ENCODE measurements around the gene PIPOX. TPM values are rescaled to one million over a fixed set of nuclear protein-coding genes. Genes with fewer than 3 reads are reported as not detected.

PIPOX gene
- total RNA-seq, 1 donor from 2014 or later = 1.5 TPM

GRCh38 chr17:29073045-29073444 lies 30.1 kb downstream of the PIPOX start:
- DNase-seq (ENCODE audit: low spot score) = no peak
- no peak overlapping the region for H3K27ac Mint-ChIP-seq (ENCODE audit: unreplicated experiment)
- H3K36me3 Mint-ChIP-seq (ENCODE audit: low read depth) = peaks cover 3% of the 10 kb centered on the region
- no peaks in the 10 kb centered on the region for H3K9me3 Mint-ChIP-seq (ENCODE audit: low read depth)
- H3K4me1 Mint-ChIP-seq (ENCODE audit: low read depth) = no peaks in the 10 kb centered on the region
- TF ChIP-seq CTCF (IDR thresholded peaks at IDR 0.05) = no peak
- H3K4me3 Mint-ChIP-seq (ENCODE audit: unreplicated experiment) = no peak overlapping the region
- no peaks in the 10 kb centered on the region for H3K27me3 Mint-ChIP-seq (ENCODE audit: low read depth)

GRCh38 chr17:29073520-29073919 lies 30.6 kb downstream of the PIPOX start:
- no peak overlapping the region for H3K27ac Mint-ChIP-seq (ENCODE audit: unreplicated experiment)
- no peaks in the 10 kb centered on the region for H3K27me3 Mint-ChIP-seq (ENCODE audit: low read depth)
- H3K36me3 Mint-ChIP-seq (ENCODE audit: low read depth) = peaks cover 4% of the 10 kb centered on the region
- H3K9me3 Mint-ChIP-seq (ENCODE audit: low read depth) = no peaks in the 10 kb centered on the region
- no peak overlapping the region for H3K4me3 Mint-ChIP-seq (ENCODE audit: unreplicated experiment)
- TF ChIP-seq CTCF (IDR thresholded peaks at IDR 0.05) = no peak
- peaks cover 4% of the 10 kb centered on the region for H3K4me1 Mint-ChIP-seq (ENCODE audit: low read depth)
- no peak for DNase-seq (ENCODE audit: low spot score)

DNA sequence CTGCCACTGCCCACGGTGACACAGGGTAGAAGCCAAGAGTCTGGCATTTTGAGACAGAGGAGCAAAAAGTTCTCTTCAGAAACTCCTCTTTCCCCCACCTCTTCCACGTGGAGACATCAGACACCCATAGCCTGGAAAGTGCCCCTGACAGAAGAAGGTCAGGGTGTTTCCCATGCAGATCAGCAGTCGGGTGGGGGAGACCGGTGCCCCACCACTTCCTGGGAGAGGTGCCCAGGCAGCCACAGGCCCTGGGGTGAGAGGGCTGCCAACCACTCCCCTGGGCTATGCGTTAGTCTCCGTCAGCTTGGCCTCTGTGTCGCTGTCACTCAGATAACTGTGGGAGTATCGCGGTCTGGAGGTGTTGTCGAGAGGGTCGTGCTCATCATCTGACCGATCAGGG lies 31.5 kb downstream of the PIPOX start:
- no peak overlapping the region for H3K4me3 Mint-ChIP-seq (ENCODE audit: unreplicated experiment)
- DNase-seq (ENCODE audit: low spot score) = no peak
- peaks cover 5% of the 10 kb centered on the region for H3K36me3 Mint-ChIP-seq (ENCODE audit: low read depth)
- no peak for TF ChIP-seq CTCF (IDR thresholded peaks at IDR 0.05)
- H3K27ac Mint-ChIP-seq (ENCODE audit: unreplicated experiment) = no peak overlapping the region
- H3K9me3 Mint-ChIP-seq (ENCODE audit: low read depth) = no peaks in the 10 kb centered on the region
- H3K27me3 Mint-ChIP-seq (ENCODE audit: low read depth) = no peaks in the 10 kb centered on the region
- H3K4me1 Mint-ChIP-seq (ENCODE audit: low read depth) = peaks cover 9% of the 10 kb centered on the region

DNA sequence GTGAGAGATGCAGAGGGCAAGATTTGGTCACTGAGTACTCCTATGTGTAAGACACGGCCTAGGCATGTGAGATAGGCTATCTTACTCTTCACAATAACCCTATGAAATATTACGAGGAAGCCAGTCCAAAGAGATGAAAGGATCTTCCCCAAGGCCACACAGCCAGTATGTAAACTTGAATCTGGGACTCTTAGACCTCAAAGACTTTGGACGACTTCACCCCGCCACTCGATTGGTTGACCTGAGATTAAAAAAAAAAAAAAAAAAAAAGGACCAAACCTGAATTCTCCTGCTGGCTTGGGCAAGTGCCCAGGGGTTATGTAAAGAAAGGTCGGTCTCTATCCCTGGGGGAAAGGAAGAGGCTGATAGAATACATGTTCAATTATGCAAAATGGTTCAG lies 33.1 kb downstream of the PIPOX start:
- Mint-ChIP-seq H3K36me3 (ENCODE audit: low read depth) (peaks cover 12% of the 10 kb centered on the region), H3K27me3 (ENCODE audit: low read depth) (no peaks in the 10 kb centered on the region), H3K4me3 (ENCODE audit: unreplicated experiment) (no peak overlapping the region), H3K9me3 (ENCODE audit: low read depth) (no peaks in the 10 kb centered on the region), H3K27ac (ENCODE audit: unreplicated experiment) (no peak overlapping the region), H3K4me1 (ENCODE audit: low read depth) (peaks cover 9% of the 10 kb centered on the region)
- no peak for TF ChIP-seq CTCF (IDR thresholded peaks at IDR 0.05)
- no peak for DNase-seq (ENCODE audit: low spot score)

GRCh38 chr17:29076722-29077121 lies 33.8 kb downstream of the PIPOX start:
- no peaks in the 10 kb centered on the region for H3K27me3 Mint-ChIP-seq (ENCODE audit: low read depth)

More at GRCh38 chr17:29076722-29077121, 33.8 kb downstream of the PIPOX start:
- DNase-seq (ENCODE audit: low spot score) = no peak
- H3K36me3 Mint-ChIP-seq (ENCODE audit: low read depth) = peaks cover 17% of the 10 kb centered on the region
- H3K4me1 Mint-ChIP-seq (ENCODE audit: low read depth) = peaks cover 9% of the 10 kb centered on the region
- no peak for TF ChIP-seq CTCF (IDR thresholded peaks at IDR 0.05)
- no peaks in the 10 kb centered on the region for H3K9me3 Mint-ChIP-seq (ENCODE audit: low read depth)
- H3K27ac Mint-ChIP-seq (ENCODE audit: unreplicated experiment) = no peak overlapping the region
- H3K4me3 Mint-ChIP-seq (ENCODE audit: unreplicated experiment) = no peak overlapping the region
